ENCODE measurements around the gene AP1G2. TPM values are rescaled to one million over a fixed set of nuclear protein-coding genes. Genes with fewer than 3 reads are reported as not detected.
"Not testable (repeated sequence)": the region's sequence is repeated elsewhere in the genome, so short reads cannot be mapped to it uniquely, and the experiment has no call there.

The AP1G2 gene
- polyA plus RNA-seq, 1 donor (not counting 4 experiments of a cell fraction or from before 2014, with no cell fraction given) = 119 TPM

- Histone ChIP-seq H3K36me3 (ENCODE audit: control insufficient read depth in 2 of 2, extremely low read depth in 1 of 2, insufficient read depth in 2 of 2, low read length in 2 of 2) (no peaks in the 10 kb centered on the region), H2AFZ (ENCODE audit: control insufficient read depth, low read length) (no peak overlapping the region), H3K4me2 (ENCODE audit: control insufficient read depth, extremely low read depth, insufficient read depth, low read depth, low read length) (no peak overlapping the region), H3K4me1 (ENCODE audit: control insufficient read depth, extremely low read depth, insufficient read depth, low read length) (no peaks in the 10 kb centered on the region), H4K20me1 (ENCODE audit: control insufficient read depth, extremely low read depth, insufficient read depth, low read length) (no peaks in the 10 kb centered on the region), H3K9me3 (ENCODE audit: control insufficient read depth, low read depth, low read length) (no peaks in the 10 kb centered on the region), H3K79me2 (ENCODE audit: control insufficient read depth, insufficient read depth, low read length) (no peaks in the 10 kb centered on the region), H3K9me1 (ENCODE audit: control insufficient read depth, extremely low read depth, insufficient read depth, low read length) (no peaks in the 10 kb centered on the region), H3K27ac (ENCODE audit: control insufficient read depth, insufficient read depth, low read length) (no peak overlapping the region), H3K27me3 (ENCODE audit: control insufficient read depth, extremely low read depth, insufficient read depth, low read length) (peaks cover 4% of the 10 kb centered on the region), H3K9ac (ENCODE audit: control insufficient read depth, extremely low read depth, insufficient read depth, low read length) (no peak overlapping the region), H3K4me3 (ENCODE audit: control insufficient read depth in 2 of 3, extremely low read depth in 1 of 3, insufficient read depth in 2 of 3, low read depth in 1 of 3, low read length in 3 of 3) (no peak overlapping the region)
- dilution Hi-C loops (cut with MboI; ENCODE audit: extremely low pct_ligation_motif_present, low sequenced_read_pairs) = no loop called here
- FAIRE-seq (no peak), DNase-seq (ENCODE audit: low read depth, low spot score) (no peak)
- TF ChIP-seq CTCF (optimal IDR thresholded peaks at IDR 0.05 in 1 of 3, IDR thresholded peaks at IDR 0.05 in 1 of 3, conservative IDR thresholded peaks at IDR 0.05 in 1 of 3; ENCODE audit: extremely low read depth in 1 of 3, insufficient read depth in 2 of 3, low read length in 3 of 3) = no peak
- TF ChIP-seq EZH2 (IDR thresholded peaks at IDR 0.05; ENCODE audit: low read length) = no peak
These were observed 43.3 kb upstream of the AP1G2 start for GRCh38 chr14:23610815-23611289.

GRCh38 chr14:23610090-23610814, 42.7 kb upstream of the AP1G2 start:
- dilution Hi-C loops (cut with MboI; ENCODE audit: extremely low pct_ligation_motif_present, low sequenced_read_pairs) = no loop called here
- TF ChIP-seq CTCF (optimal IDR thresholded peaks at IDR 0.05 in 1 of 3, IDR thresholded peaks at IDR 0.05 in 1 of 3, conservative IDR thresholded peaks at IDR 0.05 in 1 of 3; ENCODE audit: extremely low read depth in 1 of 3, insufficient read depth in 2 of 3, low read length in 3 of 3) (no peak), EZH2 (IDR thresholded peaks at IDR 0.05; ENCODE audit: low read length) (no peak)

GRCh38 chr14:23609411-23610089, 42.0 kb upstream of the AP1G2 start:
- H3K9me3 ChIP-seq (ENCODE audit: control insufficient read depth, low read depth, low read length); H3K4me3 ChIP-seq (ENCODE audit: control insufficient read depth in 2 of 3, extremely low read depth in 1 of 3, insufficient read depth in 2 of 3, low read depth in 1 of 3, low read length in 3 of 3); H3K4me2 ChIP-seq (ENCODE audit: control insufficient read depth, extremely low read depth, insufficient read depth, low read depth, low read length); H2AFZ ChIP-seq (ENCODE audit: control insufficient read depth, low read length); H3K9ac ChIP-seq (ENCODE audit: control insufficient read depth, extremely low read depth, insufficient read depth, low read length); H4K20me1 ChIP-seq (ENCODE audit: control insufficient read depth, extremely low read depth, insufficient read depth, low read length); H3K4me1 ChIP-seq (ENCODE audit: control insufficient read depth, extremely low read depth, insufficient read depth, low read length); H3K9me1 ChIP-seq (ENCODE audit: control insufficient read depth, extremely low read depth, insufficient read depth, low read length); H3K79me2 ChIP-seq (ENCODE audit: control insufficient read depth, insufficient read depth, low read length); FAIRE-seq; DNase-seq (ENCODE audit: low read depth, low spot score); dilution Hi-C loops (cut with MboI; ENCODE audit: extremely low pct_ligation_motif_present, low sequenced_read_pairs); H3K27ac ChIP-seq (ENCODE audit: control insufficient read depth, insufficient read depth, low read length); H3K36me3 ChIP-seq (ENCODE audit: control insufficient read depth in 2 of 2, extremely low read depth in 1 of 2, insufficient read depth in 2 of 2, low read length in 2 of 2); H3K27me3 ChIP-seq (ENCODE audit: control insufficient read depth, extremely low read depth, insufficient read depth, low read length): not testable (repeated sequence)

More at GRCh38 chr14:23610090-23610814, 42.7 kb upstream of the AP1G2 start:
- no peaks in the 10 kb centered on the region for H4K20me1 ChIP-seq (ENCODE audit: control insufficient read depth, extremely low read depth, insufficient read depth, low read length)
- no peak overlapping the region for H3K4me2 ChIP-seq (ENCODE audit: control insufficient read depth, extremely low read depth, insufficient read depth, low read depth, low read length)
- FAIRE-seq (no peak), DNase-seq (ENCODE audit: low read depth, low spot score) (no peak)
- no peaks in the 10 kb centered on the region for H3K9me3 ChIP-seq (ENCODE audit: control insufficient read depth, low read depth, low read length)
- no peak overlapping the region for H3K27ac ChIP-seq (ENCODE audit: control insufficient read depth, insufficient read depth, low read length)
- H2AFZ ChIP-seq (ENCODE audit: control insufficient read depth, low read length) = no peak overlapping the region
- no peaks in the 10 kb centered on the region for H3K79me2 ChIP-seq (ENCODE audit: control insufficient read depth, insufficient read depth, low read length)
- H3K9me1 ChIP-seq (ENCODE audit: control insufficient read depth, extremely low read depth, insufficient read depth, low read length) = no peaks in the 10 kb centered on the region
- H3K4me1 ChIP-seq (ENCODE audit: control insufficient read depth, extremely low read depth, insufficient read depth, low read length) = no peaks in the 10 kb centered on the region
- H3K9ac ChIP-seq (ENCODE audit: control insufficient read depth, extremely low read depth, insufficient read depth, low read length) = no peak overlapping the region
- H3K27me3 ChIP-seq (ENCODE audit: control insufficient read depth, extremely low read depth, insufficient read depth, low read length) = peaks cover 4% of the 10 kb centered on the region
- H3K36me3 ChIP-seq (ENCODE audit: control insufficient read depth in 2 of 2, extremely low read depth in 1 of 2, insufficient read depth in 2 of 2, low read length in 2 of 2) = no peaks in the 10 kb centered on the region
- no peak overlapping the region for H3K4me3 ChIP-seq (ENCODE audit: control insufficient read depth in 2 of 3, extremely low read depth in 1 of 3, insufficient read depth in 2 of 3, low read depth in 1 of 3, low read length in 3 of 3)

Measured in keratinocyte (primary cell).